ENCODE measurements around the gene NUP210.

DNA sequence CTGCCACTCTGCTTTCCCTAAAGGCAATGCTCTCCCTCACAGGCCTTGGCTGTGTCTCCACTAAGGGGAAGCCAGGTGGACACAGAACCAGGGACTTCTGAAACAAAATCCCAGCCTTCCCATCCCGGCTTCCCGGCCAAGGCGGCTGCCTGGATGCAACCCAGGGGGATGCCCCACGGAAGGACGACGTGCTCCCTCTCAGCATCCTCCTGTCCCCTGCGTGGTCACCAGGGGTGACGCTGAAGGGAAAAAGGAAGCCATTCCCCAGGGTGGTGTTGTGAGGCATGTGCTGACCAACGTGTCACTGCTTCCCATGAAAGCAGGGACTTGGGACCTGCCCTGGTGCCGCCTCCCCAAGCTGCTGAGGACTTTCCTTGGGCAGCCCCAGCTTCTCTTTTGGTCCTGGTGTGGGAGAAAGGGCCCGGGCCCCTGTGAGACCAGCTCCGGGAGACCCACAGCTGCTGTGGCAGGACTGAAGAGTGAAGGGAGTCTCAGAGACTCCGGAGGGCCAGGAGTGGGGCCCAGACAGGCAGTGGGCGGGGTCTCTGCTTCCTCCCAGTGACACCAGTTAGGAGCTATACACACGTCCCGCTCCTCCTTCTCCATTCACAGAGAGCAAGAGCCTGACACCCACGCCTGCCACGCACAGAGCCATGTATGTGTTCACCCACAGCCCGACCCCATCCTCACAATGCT is 139.2 kb downstream of the NUP210 start:
- TF ChIP-seq GATA2 (IDR thresholded peaks at IDR 0.05; ENCODE audit: low read depth, low read length) = no peak
- TF ChIP-seq GATA3 (IDR thresholded peaks at IDR 0.05; ENCODE audit: low read depth, low read length) = no peak
